ENCODE measurements around the gene CYP3A5.

Gene CYP3A5

GRCh38 chr7:99615989-99616358, 63.8 kb downstream of the CYP3A5 start:
- no peak overlapping the region for H2AK5ac ChIP-seq (ENCODE audit: low read length, severe bottlenecking)
- H3K36me3 ChIP-seq (ENCODE audit: control insufficient read depth in 1 of 2, insufficient read depth in 2 of 2, low read depth in 1 of 2, low read length in 2 of 2): peaks cover 14 to 26% of the 10 kb centered on the region in 2 experiments
- no peak overlapping the region for H3K23ac ChIP-seq (ENCODE audit: low read length in 2 of 2)
- peak overlapping the region; percentile 89 for H3K4me2 ChIP-seq (ENCODE audit: low read length, poor library complexity, severe bottlenecking)
- peaks cover 25% of the 10 kb centered on the region for H3K79me1 ChIP-seq (replicated peaks; ENCODE audit: low read length, poor library complexity, severe bottlenecking)
- H3K4me1 ChIP-seq (ENCODE audit: control insufficient read depth, insufficient read depth, low read depth, low read length): peaks cover 12% of the 10 kb centered on the region
- H2BK12ac ChIP-seq (ENCODE audit: low read length in 2 of 2): no peak overlapping the region
- no peak for DNase-seq
- no peak overlapping the region for H2BK15ac ChIP-seq (ENCODE audit: low read depth, poor library complexity, severe bottlenecking)
- no peak overlapping the region for H3K18ac ChIP-seq (ENCODE audit: low read depth in 1 of 2, low read length in 2 of 2)
- H2BK120ac ChIP-seq (ENCODE audit: low read depth, low read length): no peak overlapping the region
- 100% methylated on average over 1 of the region's 5 CpGs for WGBS
- H4K91ac ChIP-seq (ENCODE audit: low read length): no peak overlapping the region
- H4K8ac ChIP-seq (ENCODE audit: low read length): no peak overlapping the region
- H3K9ac ChIP-seq (ENCODE audit: low read length): peak overlapping the region; percentile 89
- no peaks in the 10 kb centered on the region for H3K9me3 ChIP-seq (ENCODE audit: control insufficient read depth, low read length)
- no peak overlapping the region for H3K14ac ChIP-seq (ENCODE audit: low read length in 2 of 2)
- no peak overlapping the region for H2BK5ac ChIP-seq (ENCODE audit: low read depth, low read length, poor library complexity, severe bottlenecking)
- H2AFZ ChIP-seq (ENCODE audit: low read depth, low read length): peak overlapping the region; percentile 36
- no peaks in the 10 kb centered on the region for H3K27me3 ChIP-seq (ENCODE audit: control insufficient read depth in 1 of 2, insufficient read depth in 1 of 2, low read length in 2 of 2)
- H3K27ac ChIP-seq (ENCODE audit: low read length, poor library complexity, severe bottlenecking): no peak overlapping the region
- peak overlapping the region in 1 of 2 experiments; percentile 91 for H3K4me3 ChIP-seq (ENCODE audit: insufficient read depth in 1 of 2, low read depth in 1 of 2, low read length in 2 of 2)
- H3K4ac ChIP-seq (ENCODE audit: low read depth in 1 of 2, low read length in 2 of 2): no peak overlapping the region

- H2AFZ ChIP-seq (ENCODE audit: low read depth, low read length): no peak overlapping the region
- no peak overlapping the region for H4K91ac ChIP-seq (ENCODE audit: low read length)
- no peak overlapping the region for H2BK120ac ChIP-seq (ENCODE audit: low read depth, low read length)
- peaks cover 12% of the 10 kb centered on the region for H3K4me1 ChIP-seq (ENCODE audit: control insufficient read depth, insufficient read depth, low read depth, low read length)
- no peak for DNase-seq
- H2BK15ac ChIP-seq (ENCODE audit: low read depth, poor library complexity, severe bottlenecking): no peak overlapping the region
- no peak overlapping the region for H3K4ac ChIP-seq (ENCODE audit: low read depth in 1 of 2, low read length in 2 of 2)
- H3K4me3 ChIP-seq (ENCODE audit: insufficient read depth in 1 of 2, low read depth in 1 of 2, low read length in 2 of 2): no peak overlapping the region
- no peak overlapping the region for H2BK12ac ChIP-seq (ENCODE audit: low read length in 2 of 2)
- H3K4me2 ChIP-seq (ENCODE audit: low read length, poor library complexity, severe bottlenecking): no peak overlapping the region
- H3K27me3 ChIP-seq (ENCODE audit: control insufficient read depth in 1 of 2, insufficient read depth in 1 of 2, low read length in 2 of 2): no peaks in the 10 kb centered on the region
- no peak overlapping the region for H3K9ac ChIP-seq (ENCODE audit: low read length)
- H3K23ac ChIP-seq (ENCODE audit: low read length in 2 of 2): no peak overlapping the region
- no peak overlapping the region for H2AK5ac ChIP-seq (ENCODE audit: low read length, severe bottlenecking)
- H2BK5ac ChIP-seq (ENCODE audit: low read depth, low read length, poor library complexity, severe bottlenecking): no peak overlapping the region
- 81% methylated on average over 3 of the region's 3 CpGs for WGBS
- H3K79me1 ChIP-seq (replicated peaks; ENCODE audit: low read length, poor library complexity, severe bottlenecking): peaks cover 10% of the 10 kb centered on the region
- no peaks in the 10 kb centered on the region for H3K9me3 ChIP-seq (ENCODE audit: control insufficient read depth, low read length)
- no peak overlapping the region for H3K18ac ChIP-seq (ENCODE audit: low read depth in 1 of 2, low read length in 2 of 2)
- peaks cover 1 to 11% of the 10 kb centered on the region in 2 experiments for H3K36me3 ChIP-seq (ENCODE audit: control insufficient read depth in 1 of 2, insufficient read depth in 2 of 2, low read depth in 1 of 2, low read length in 2 of 2)
- H3K14ac ChIP-seq (ENCODE audit: low read length in 2 of 2): no peak overlapping the region
- no peak overlapping the region for H3K27ac ChIP-seq (ENCODE audit: low read length, poor library complexity, severe bottlenecking)
- no peak overlapping the region for H4K8ac ChIP-seq (ENCODE audit: low read length)
These were observed 65.3 kb downstream of the CYP3A5 start for GRCh38 chr7:99614495-99614894.

GRCh38 chr7:99607548-99607947, 72.2 kb downstream of the CYP3A5 start:
- Histone ChIP-seq H3K79me1 (replicated peaks; ENCODE audit: low read length, poor library complexity, severe bottlenecking) (no peaks in the 10 kb centered on the region), H4K8ac (ENCODE audit: low read length) (no peak overlapping the region), H3K9ac (ENCODE audit: low read length) (no peak overlapping the region), H3K27me3 (ENCODE audit: control insufficient read depth in 1 of 2, insufficient read depth in 1 of 2, low read length in 2 of 2) (peaks cover 0 to 3% of the 10 kb centered on the region in 2 experiments), H3K36me3 (ENCODE audit: control insufficient read depth in 1 of 2, insufficient read depth in 2 of 2, low read depth in 1 of 2, low read length in 2 of 2) (no peaks in the 10 kb centered on the region), H3K4me1 (ENCODE audit: control insufficient read depth, insufficient read depth, low read depth, low read length) (no peaks in the 10 kb centered on the region), H2BK120ac (ENCODE audit: low read depth, low read length) (no peak overlapping the region), H3K4me2 (ENCODE audit: low read length, poor library complexity, severe bottlenecking) (no peak overlapping the region), H3K23ac (ENCODE audit: low read length in 2 of 2) (no peak overlapping the region), H3K4ac (ENCODE audit: low read depth in 1 of 2, low read length in 2 of 2) (no peak overlapping the region), H2AFZ (ENCODE audit: low read depth, low read length) (no peak overlapping the region), H3K18ac (ENCODE audit: low read depth in 1 of 2, low read length in 2 of 2) (no peak overlapping the region), H2BK5ac (ENCODE audit: low read depth, low read length, poor library complexity, severe bottlenecking) (no peak overlapping the region), H3K4me3 (ENCODE audit: insufficient read depth in 1 of 2, low read depth in 1 of 2, low read length in 2 of 2) (no peak overlapping the region), H2AK5ac (ENCODE audit: low read length, severe bottlenecking) (no peak overlapping the region), H4K91ac (ENCODE audit: low read length) (no peak overlapping the region), H2BK15ac (ENCODE audit: low read depth, poor library complexity, severe bottlenecking) (no peak overlapping the region), H3K27ac (ENCODE audit: low read length, poor library complexity, severe bottlenecking) (no peak overlapping the region), H3K14ac (ENCODE audit: low read length in 2 of 2) (no peak overlapping the region), H3K9me3 (ENCODE audit: control insufficient read depth, low read length) (no peaks in the 10 kb centered on the region), H2BK12ac (ENCODE audit: low read length in 2 of 2) (no peak overlapping the region)
- 77% methylated on average over 9 of the region's 9 CpGs for WGBS
- DNase-seq: no peak

- Histone ChIP-seq H3K27me3 (ENCODE audit: control insufficient read depth in 1 of 2, insufficient read depth in 1 of 2, low read length in 2 of 2) (peaks cover 0 to 3% of the 10 kb centered on the region in 2 experiments), H4K8ac (ENCODE audit: low read length) (no peak overlapping the region), H3K4ac (ENCODE audit: low read depth in 1 of 2, low read length in 2 of 2) (no peak overlapping the region), H3K14ac (ENCODE audit: low read length in 2 of 2) (no peak overlapping the region), H3K79me1 (replicated peaks; ENCODE audit: low read length, poor library complexity, severe bottlenecking) (no peaks in the 10 kb centered on the region), H2BK5ac (ENCODE audit: low read depth, low read length, poor library complexity, severe bottlenecking) (no peak overlapping the region), H3K4me2 (ENCODE audit: low read length, poor library complexity, severe bottlenecking) (no peak overlapping the region), H2BK15ac (ENCODE audit: low read depth, poor library complexity, severe bottlenecking) (no peak overlapping the region), H4K91ac (ENCODE audit: low read length) (no peak overlapping the region), H3K9me3 (ENCODE audit: control insufficient read depth, low read length) (no peaks in the 10 kb centered on the region), H3K4me3 (ENCODE audit: insufficient read depth in 1 of 2, low read depth in 1 of 2, low read length in 2 of 2) (no peak overlapping the region), H3K18ac (ENCODE audit: low read depth in 1 of 2, low read length in 2 of 2) (no peak overlapping the region), H3K36me3 (ENCODE audit: control insufficient read depth in 1 of 2, insufficient read depth in 2 of 2, low read depth in 1 of 2, low read length in 2 of 2) (no peaks in the 10 kb centered on the region), H2BK120ac (ENCODE audit: low read depth, low read length) (no peak overlapping the region), H2BK12ac (ENCODE audit: low read length in 2 of 2) (no peak overlapping the region), H3K4me1 (ENCODE audit: control insufficient read depth, insufficient read depth, low read depth, low read length) (no peaks in the 10 kb centered on the region), H3K23ac (ENCODE audit: low read length in 2 of 2) (no peak overlapping the region), H3K27ac (ENCODE audit: low read length, poor library complexity, severe bottlenecking) (no peak overlapping the region), H2AFZ (ENCODE audit: low read depth, low read length) (no peak overlapping the region), H2AK5ac (ENCODE audit: low read length, severe bottlenecking) (no peak overlapping the region), H3K9ac (ENCODE audit: low read length) (no peak overlapping the region)
- WGBS: 87% methylated on average over 8 of the region's 8 CpGs
- DNase-seq: no peak
These were observed 73.3 kb downstream of the CYP3A5 start for GRCh38 chr7:99606531-99606930.

All from mesenchymal stem cell (in vitro differentiated cells and primary cell).